H9 (cell line): ENCODE data around the gene AP2A2. TPM values are rescaled to one million over a fixed set of nuclear protein-coding genes. Genes with fewer than 3 reads are reported as not detected.

ENCODE experiments used
- DNase-seq: peaks from one replicate; pipeline ENCODE4 v3.0.0-alpha.2; 2017
- H2AFZ ChIP-seq: one replicate; pipeline ENCODE4 v1.6.1; 2013; ENCODE audit warnings: mild to moderate bottlenecking, low read length, control low read depth, moderate library complexity
- H2AK5ac ChIP-seq: 2 replicates; pipeline ENCODE4 v1.6.1; 2013; ENCODE audit warnings: low read length, control low read depth, mixed read lengths; ENCODE audit not compliant: insufficient read length
- H2BK120ac ChIP-seq: one replicate; pipeline ENCODE4 v1.6.1; 2013; ENCODE audit warnings: low read depth, mild to moderate bottlenecking, low read length, control low read depth, inconsistent platforms; ENCODE audit not compliant: poor library complexity, severe bottlenecking
- H2BK12ac ChIP-seq: 2 replicates; pipeline ENCODE4 v1.6.1; 2013; ENCODE audit warnings: low read length, control low read depth, mixed read lengths, low read depth; ENCODE audit not compliant: insufficient read length
- H2BK15ac ChIP-seq: 2 replicates; pipeline ENCODE4 v1.6.1; 2013; ENCODE audit warnings: low read depth, low read length, control low read depth
- H2BK20ac ChIP-seq: one replicate; pipeline ENCODE4 v1.6.1; 2013; ENCODE audit warnings: low read depth, mild to moderate bottlenecking, low read length, control low read depth, inconsistent platforms; ENCODE audit not compliant: poor library complexity, severe bottlenecking
- H2BK5ac ChIP-seq: 2 replicates; pipeline ENCODE4 v1.6.1; 2013; ENCODE audit warnings: low read length, control low read depth, mixed read lengths; ENCODE audit not compliant: insufficient read length
- H3K14ac ChIP-seq: 2 replicates; pipeline ENCODE4 v1.6.1; 2013; ENCODE audit warnings: low read length, control low read depth; ENCODE audit not compliant: insufficient read depth
- H3K18ac ChIP-seq: 2 replicates; pipeline ENCODE4 v1.6.1; 2013; ENCODE audit warnings: low read depth, mild to moderate bottlenecking, mixed read lengths, low read length, control low read depth; ENCODE audit not compliant: insufficient read length
- H3K23ac ChIP-seq: 2 replicates; pipeline ENCODE4 v1.6.1; 2013; ENCODE audit warnings: low read length, control low read depth, mixed read lengths, low read depth; ENCODE audit not compliant: insufficient read length
- H3K23me2 ChIP-seq: 2 replicates; pipeline ENCODE4 v1.6.1; 2013; ENCODE audit warnings: low read depth, mild to moderate bottlenecking, mixed read lengths, low read length, control low read depth; ENCODE audit not compliant: insufficient read length, poor library complexity, severe bottlenecking
- H3K27ac ChIP-seq: 2 replicates; pipeline ENCODE4 v1.5.1; 2013; ENCODE audit warnings: low read length, control low read depth, mixed read lengths, low read depth; ENCODE audit not compliant: insufficient read length
- H3K27me3 ChIP-seq: 2 replicates; pipeline ENCODE4 v1.6.1; 2013; ENCODE audit warnings: low read length, control low read depth, inconsistent platforms; ENCODE audit not compliant: insufficient read depth
- H3K4ac ChIP-seq: 2 replicates; pipeline ENCODE4 v1.6.1; 2013; ENCODE audit warnings: low read depth, mild to moderate bottlenecking, control low read depth, inconsistent platforms, low read length, moderate library complexity
- H3K4me1 ChIP-seq: 2 replicates; pipeline ENCODE4 v1.6.1; 2013; ENCODE audit warnings: low read length, control low read depth, inconsistent platforms; ENCODE audit not compliant: insufficient read depth
- H3K4me2 ChIP-seq: 2 replicates; pipeline ENCODE4 v1.6.1; 2013; ENCODE audit warnings: low read length, control low read depth, mixed read lengths; ENCODE audit not compliant: insufficient read length, insufficient read depth
- H3K56ac ChIP-seq: 2 replicates; pipeline ENCODE4 v1.6.1; 2013; ENCODE audit warnings: low read depth, mild to moderate bottlenecking, mixed read lengths, low read length, control low read depth; ENCODE audit not compliant: insufficient read length
- H3K79me1 ChIP-seq: 2 replicates; pipeline ENCODE4 v1.6.1; 2013; ENCODE audit warnings: low read depth, mild to moderate bottlenecking, moderate library complexity, low read length, control low read depth, inconsistent platforms; ENCODE audit not compliant: insufficient read depth, poor library complexity, severe bottlenecking
- H3K79me2 ChIP-seq: 2 replicates; pipeline ENCODE4 v1.6.1; 2013; ENCODE audit warnings: low read length, control low read depth, inconsistent platforms; ENCODE audit not compliant: insufficient read depth
- H3K9ac ChIP-seq: 2 replicates; pipeline ENCODE4 v1.6.1; 2013; ENCODE audit warnings: low read length, control low read depth, mixed read lengths; ENCODE audit not compliant: insufficient read length; ENCODE audit errors: extremely low read depth
- H3K9me3 ChIP-seq: one replicate; pipeline ENCODE4 v1.6.1; 2013; ENCODE audit warnings: low read depth, low read length, inconsistent platforms; ENCODE audit not compliant: control insufficient read depth
- H3T11ph ChIP-seq: one replicate; pipeline ENCODE4 v1.6.1; 2013; ENCODE audit warnings: mild to moderate bottlenecking, low read length, control low read depth, inconsistent platforms
- H4K20me1 ChIP-seq: one replicate; pipeline ENCODE4 v1.6.1; 2013; ENCODE audit not compliant: control insufficient read depth, insufficient read length, insufficient read depth
- H4K5ac ChIP-seq: 2 replicates; pipeline ENCODE4 v1.6.1; 2013; ENCODE audit warnings: low read depth, mild to moderate bottlenecking, mixed read lengths, low read length, control low read depth; ENCODE audit not compliant: insufficient read length
- H4K8ac ChIP-seq: replicated peaks from 2 replicates; pipeline ENCODE4 v1.6.1; 2013; ENCODE audit warnings: low read length, control low read depth, mixed read lengths, low read depth; ENCODE audit not compliant: insufficient read length
- H4K91ac ChIP-seq: 2 replicates; pipeline ENCODE4 v1.6.1; 2013; ENCODE audit warnings: low read depth, mild to moderate bottlenecking, moderate library complexity, mixed read lengths, low read length, control low read depth; ENCODE audit not compliant: insufficient read length
- H3K27ac Mint-ChIP-seq, 3 experiments: 2 replicates in 2 of 3; 3 replicates in 1 of 3; pipeline ENCODE4 v1.8.0; 2020 to 2021; ENCODE audit warnings: mixed read lengths in 3 of 3, mild to moderate bottlenecking in 1 of 3, moderate library complexity in 1 of 3
- H3K27me3 Mint-ChIP-seq: 2 replicates; pipeline ENCODE4 v1.8.0; 2021; ENCODE audit warnings: low read depth, mild to moderate bottlenecking, moderate library complexity, mixed read lengths
- H3K36me3 Mint-ChIP-seq, 3 experiments: 2 replicates in 2 of 3; 3 replicates in 1 of 3; pipeline ENCODE4 v1.8.0; 2020 to 2021; ENCODE audit warnings: low read depth in 3 of 3, mixed read lengths in 3 of 3; ENCODE audit not compliant: insufficient read depth in 1 of 3
- H3K4me1 Mint-ChIP-seq, 2 experiments: 2 replicates each; pipeline ENCODE4 v1.8.0; 2020; ENCODE audit warnings: mixed read lengths in 2 of 2
- H3K4me3 Mint-ChIP-seq, 2 experiments: 2 replicates in 1 of 2; 3 replicates in 1 of 2; pipeline ENCODE4 v1.8.0; 2020 to 2021; ENCODE audit warnings: mild to moderate bottlenecking in 2 of 2, mixed read lengths in 2 of 2, moderate library complexity in 1 of 2
- H3K9me3 Mint-ChIP-seq, 2 experiments: 2 replicates in 1 of 2; 3 replicates in 1 of 2; pipeline ENCODE4 v1.8.0; 2020; ENCODE audit warnings: mild to moderate bottlenecking in 2 of 2, mixed read lengths in 2 of 2, moderate library complexity in 1 of 2
- WGBS: extraction: QIAGEN DNeasy Blood & Tissue Kit; methylation state at CpG from one replicate; pipeline ENCODE4 v1.1.7; 2013; ENCODE audit warnings: missing lambda C conversion rate, low lambda C conversion rate, mixed read lengths; ENCODE audit not compliant: insufficient read length; ENCODE audit errors: extremely low coverage; 5-methylcytosine and 5-hydroxymethylcytosine counted together
- total RNA-seq: library from RNA; stranded (reverse); gene quantifications from 2 replicates; pipeline ENCODE4 v1.2.1, GENCODE V29; 2021
- TF ChIP-seq, protein P1 (sequence below): fragments of 200-600 bp; sonication (generic); conservative IDR thresholded peaks from 3 replicates; pipeline ENCODE4 v1.8.0; 2021; ENCODE audit warnings: antibody characterized with exemption, mild to moderate bottlenecking

Gene AP2A2
- total RNA-seq, 1 experiment from 2014 or later, result 53.7 TPM

DNA sequence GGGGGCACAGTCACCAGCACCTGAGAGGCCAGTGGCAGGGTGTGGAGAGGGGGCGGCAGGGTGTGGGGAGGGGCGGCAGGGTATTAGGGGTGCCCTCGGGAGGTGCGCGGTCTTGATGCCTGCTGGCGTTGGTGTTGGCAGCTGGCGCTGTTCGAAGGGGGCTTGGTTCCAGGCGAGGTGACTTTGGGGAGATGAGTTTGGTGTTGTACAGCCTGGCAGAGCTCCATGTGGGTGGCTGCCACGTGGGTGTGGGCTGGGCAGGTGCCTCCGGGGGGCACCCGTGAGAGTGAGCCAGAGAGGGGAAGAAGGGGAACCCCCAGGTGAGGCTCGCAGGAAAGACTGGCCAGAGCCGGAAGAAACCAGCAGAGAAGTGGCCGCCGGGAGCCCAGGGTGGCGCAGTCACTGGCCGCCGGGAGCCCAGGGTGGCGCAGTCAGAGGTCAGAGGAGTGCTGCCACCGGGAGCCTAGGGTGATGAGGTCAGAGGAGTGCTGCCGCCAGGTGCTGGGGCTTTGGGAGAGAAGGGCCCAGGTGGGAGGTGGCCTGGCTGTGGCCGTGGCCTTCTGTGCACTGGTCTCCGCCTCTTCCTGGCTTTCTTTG, 66.1 kb downstream of the AP2A2 start:
- Mint-ChIP-seq H3K4me3 (no peak overlapping the region), H3K4me1 (peaks cover 3% of the 10 kb centered on the region in 2 experiments; a peak in 2 of 4 replicates), H3K27ac (no peak overlapping the region; a peak in 1 of 7 replicates), H3K9me3 (peaks cover 0 to 6% of the 10 kb centered on the region in 2 experiments; a peak in 2 of 5 replicates), H3K36me3 (peaks cover 29 to 72% (median 62%) of the 10 kb centered on the region in 3 experiments), H3K27me3 (no peaks in the 10 kb centered on the region; the same call in 1 of the 2 replicates)
- no peak overlapping the region for H3K27ac ChIP-seq
- H3K14ac ChIP-seq, result no peak overlapping the region
- H3K9me3 ChIP-seq, result no peaks in the 10 kb centered on the region
- no peak overlapping the region for H2AFZ ChIP-seq
- no peak overlapping the region for H4K91ac ChIP-seq
- no peak overlapping the region for H3K9ac ChIP-seq
- no CpG with 5 or more reads among the region's 24 CpGs for WGBS
- no peaks in the 10 kb centered on the region for H3K23me2 ChIP-seq
- no peak overlapping the region for H3K18ac ChIP-seq
- H2AK5ac ChIP-seq, result no peak overlapping the region
- no peak overlapping the region for H2BK5ac ChIP-seq
- H4K20me1 ChIP-seq, result no peaks in the 10 kb centered on the region
- H2BK12ac ChIP-seq, result no peak overlapping the region
- H3K4ac ChIP-seq, result no peak overlapping the region
- TF ChIP-seq, protein P1, sequence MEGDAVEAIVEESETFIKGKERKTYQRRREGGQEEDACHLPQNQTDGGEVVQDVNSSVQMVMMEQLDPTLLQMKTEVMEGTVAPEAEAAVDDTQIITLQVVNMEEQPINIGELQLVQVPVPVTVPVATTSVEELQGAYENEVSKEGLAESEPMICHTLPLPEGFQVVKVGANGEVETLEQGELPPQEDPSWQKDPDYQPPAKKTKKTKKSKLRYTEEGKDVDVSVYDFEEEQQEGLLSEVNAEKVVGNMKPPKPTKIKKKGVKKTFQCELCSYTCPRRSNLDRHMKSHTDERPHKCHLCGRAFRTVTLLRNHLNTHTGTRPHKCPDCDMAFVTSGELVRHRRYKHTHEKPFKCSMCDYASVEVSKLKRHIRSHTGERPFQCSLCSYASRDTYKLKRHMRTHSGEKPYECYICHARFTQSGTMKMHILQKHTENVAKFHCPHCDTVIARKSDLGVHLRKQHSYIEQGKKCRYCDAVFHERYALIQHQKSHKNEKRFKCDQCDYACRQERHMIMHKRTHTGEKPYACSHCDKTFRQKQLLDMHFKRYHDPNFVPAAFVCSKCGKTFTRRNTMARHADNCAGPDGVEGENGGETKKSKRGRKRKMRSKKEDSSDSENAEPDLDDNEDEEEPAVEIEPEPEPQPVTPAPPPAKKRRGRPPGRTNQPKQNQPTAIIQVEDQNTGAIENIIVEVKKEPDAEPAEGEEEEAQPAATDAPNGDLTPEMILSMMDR, result no peak
- H3K23ac ChIP-seq, result no peak overlapping the region
- no peak overlapping the region for H4K8ac ChIP-seq
- H2BK120ac ChIP-seq, result no peak overlapping the region
- H3K4me1 ChIP-seq, result no peaks in the 10 kb centered on the region
- no peak overlapping the region for H3K4me2 ChIP-seq
- no peak overlapping the region for H2BK20ac ChIP-seq
- no peak for DNase-seq
- H4K5ac ChIP-seq, result no peak overlapping the region
- no peak overlapping the region for H3T11ph ChIP-seq
- no peak overlapping the region for H3K56ac ChIP-seq
- H3K79me1 ChIP-seq, result no peaks in the 10 kb centered on the region
- no peaks in the 10 kb centered on the region for H3K79me2 ChIP-seq
- H3K27me3 ChIP-seq, result no peaks in the 10 kb centered on the region
- H2BK15ac ChIP-seq, result no peak overlapping the region
